Rectal smooth muscle tissue (tissue), 1 donor: ENCODE measurements around the gene NME2.

Experiments used
- H3K27ac ChIP-seq: one replicate; pipeline ENCODE4 v1.7.0; 2013; ENCODE audit warnings: low read depth, low read length, inconsistent platforms
- H3K27me3 ChIP-seq: one replicate; pipeline ENCODE4 v1.7.0; 2013; ENCODE audit warnings: low read length; ENCODE audit not compliant: control insufficient read depth, insufficient read depth
- H3K36me3 ChIP-seq: one replicate; pipeline ENCODE4 v1.7.0; 2013; ENCODE audit warnings: low read length; ENCODE audit not compliant: control insufficient read depth, insufficient read depth
- H3K4me1 ChIP-seq: one replicate; pipeline ENCODE4 v1.7.0; 2013; ENCODE audit warnings: low read length; ENCODE audit not compliant: control insufficient read depth, insufficient read depth
- H3K4me3 ChIP-seq: one replicate; pipeline ENCODE4 v1.7.0; 2013; ENCODE audit warnings: low read length
- H3K9ac ChIP-seq: one replicate; pipeline ENCODE4 v1.7.0; 2013; ENCODE audit warnings: low read length

Gene NME2

GRCh38 chr17:51189628-51190027 lies 23.4 kb downstream of the NME2 start:
- Histone ChIP-seq H3K27me3 (no peaks in the 10 kb centered on the region), H3K36me3 (peaks cover 10% of the 10 kb centered on the region), H3K4me3 (no peak overlapping the region), H3K9ac (no peak overlapping the region), H3K4me1 (no peaks in the 10 kb centered on the region), H3K27ac (no peak overlapping the region)

- H3K27ac ChIP-seq = no peak overlapping the region
- no peak overlapping the region for H3K4me3 ChIP-seq
- H3K27me3 ChIP-seq = no peaks in the 10 kb centered on the region
- H3K4me1 ChIP-seq = no peaks in the 10 kb centered on the region
- H3K36me3 ChIP-seq = peaks cover 10% of the 10 kb centered on the region
- no peak overlapping the region for H3K9ac ChIP-seq
Observed at GRCh38 chr17:51191895-51192294, 25.7 kb downstream of the NME2 start.

GRCh38 chr17:51197754-51198153 lies 31.5 kb downstream of the NME2 start:
- Histone ChIP-seq H3K27me3 (no peaks in the 10 kb centered on the region), H3K4me1 (no peaks in the 10 kb centered on the region), H3K27ac (no peak overlapping the region), H3K4me3 (no peak overlapping the region), H3K9ac (no peak overlapping the region), H3K36me3 (peaks cover 6% of the 10 kb centered on the region)

- peaks cover 11% of the 10 kb centered on the region for H3K36me3 ChIP-seq
- H3K4me1 ChIP-seq = no peaks in the 10 kb centered on the region
- H3K9ac ChIP-seq = no peak overlapping the region
- no peak overlapping the region for H3K4me3 ChIP-seq
- no peaks in the 10 kb centered on the region for H3K27me3 ChIP-seq
- no peak overlapping the region for H3K27ac ChIP-seq
Observed at GRCh38 chr17:51200295-51200694, 34.1 kb downstream of the NME2 start.

- H3K36me3 ChIP-seq = peaks cover 12% of the 10 kb centered on the region
- no peak overlapping the region for H3K27ac ChIP-seq
- H3K4me1 ChIP-seq = no peaks in the 10 kb centered on the region
- no peaks in the 10 kb centered on the region for H3K27me3 ChIP-seq
- no peak overlapping the region for H3K4me3 ChIP-seq
- H3K9ac ChIP-seq = no peak overlapping the region
Observed at GRCh38 chr17:51200846-51201245, 34.6 kb downstream of the NME2 start.

GRCh38 chr17:51203838-51204237 lies 37.6 kb downstream of the NME2 start:
- Histone ChIP-seq H3K27ac (no peak overlapping the region), H3K27me3 (no peaks in the 10 kb centered on the region), H3K36me3 (peaks cover 16% of the 10 kb centered on the region), H3K4me3 (no peak overlapping the region), H3K4me1 (no peaks in the 10 kb centered on the region), H3K9ac (no peak overlapping the region)

GRCh38 chr17:51214920-51215319 lies 48.7 kb downstream of the NME2 start:
- Histone ChIP-seq H3K4me1 (no peaks in the 10 kb centered on the region), H3K27me3 (no peaks in the 10 kb centered on the region), H3K9ac (no peak overlapping the region), H3K36me3 (peaks cover 14% of the 10 kb centered on the region), H3K27ac (no peak overlapping the region), H3K4me3 (no peak overlapping the region)

GRCh38 chr17:51217946-51218345 lies 51.7 kb downstream of the NME2 start:
- H3K36me3 ChIP-seq = peaks cover 17% of the 10 kb centered on the region

GRCh38 chr17:51221322-51221721 lies 55.1 kb downstream of the NME2 start:
- Histone ChIP-seq H3K27me3 (no peaks in the 10 kb centered on the region), H3K4me3 (no peak overlapping the region), H3K27ac (no peak overlapping the region), H3K36me3 (peaks cover 17% of the 10 kb centered on the region), H3K4me1 (no peaks in the 10 kb centered on the region), H3K9ac (no peak overlapping the region)

More at GRCh38 chr17:51217946-51218345, 51.7 kb downstream of the NME2 start:
- Histone ChIP-seq H3K4me3 (no peak overlapping the region), H3K4me1 (no peaks in the 10 kb centered on the region), H3K27me3 (no peaks in the 10 kb centered on the region), H3K9ac (no peak overlapping the region), H3K27ac (no peak overlapping the region)
